PC-9 (cell line): ENCODE results near the gene SPATA7. TPM values are rescaled to one million over a fixed set of nuclear protein-coding genes. Genes with fewer than 3 reads are reported as not detected.
A peak's percentile ranks its signal among the peaks of the same experiment; 100 is the strongest.

Experiments used
- BruUV-seq: library from RNA; stranded (reverse); fragments of 400-500 nt; replicated peaks from 2 replicates; lab custom pipeline; 2021; lab: Mats Ljungman, UMichigan
- CTCF ChIA-PET: fragments of 300-600 bp; sonication (Branson Sonifier 250); formaldehyde crosslinking; loops from one replicate; lab custom pipeline; 2022; ENCODE audit warnings: antibody characterized with exemption; lab: Charles Lee
- POLR2A ChIA-PET: fragments of 300-600 bp; sonication (Branson Sonifier 250); formaldehyde crosslinking; loops from one replicate; lab custom pipeline; 2022; ENCODE audit warnings: antibody characterized with exemption; ENCODE audit not compliant: unreplicated experiment; lab: Charles Lee
- DNase-seq, 2 experiments: peaks; one replicate each; pipeline versions ENCODE4 v3.0.0 to v3.0.0-alpha.2; 2015 to 2022; ENCODE audit warnings: mixed read lengths in 1 of 2
- H2AFZ ChIP-seq: fragments of 200-600 bp; sonication (generic); 2 replicates; pipeline ENCODE4 v1.8.1; 2017; ENCODE audit warnings: antibody characterized with exemption
- H3F3A ChIP-seq: fragments of 200-600 bp; sonication (generic); 2 replicates; pipeline ENCODE4 v1.8.1; 2017; ENCODE audit warnings: antibody characterized with exemption, mild to moderate bottlenecking, low read depth; ENCODE audit not compliant: insufficient read depth
- H3K27ac ChIP-seq: fragments of 200-600 bp; sonication (generic); 2 replicates; pipeline ENCODE4 v1.6.1; 2016; ENCODE audit warnings: mixed run types
- H3K27me3 ChIP-seq: fragments of 200-600 bp; sonication (generic); 2 replicates; pipeline ENCODE4 v1.6.1; 2016; ENCODE audit warnings: low read depth, mixed run types; ENCODE audit not compliant: insufficient read depth
- H3K36me3 ChIP-seq: fragments of 200-600 bp; sonication (generic); 2 replicates; pipeline ENCODE4 v1.6.1; 2016; ENCODE audit warnings: low read depth, mixed run types
- H3K4me1 ChIP-seq: fragments of 200-600 bp; sonication (generic); replicated peaks from 2 replicates; pipeline ENCODE4 v1.6.1; 2016; ENCODE audit warnings: mixed run types; ENCODE audit not compliant: insufficient read depth
- H3K4me2 ChIP-seq: fragments of 200-600 bp; sonication (generic); 2 replicates; pipeline ENCODE4 v1.6.1; 2017; ENCODE audit warnings: mixed run types
- H3K4me3 ChIP-seq: fragments of 200-600 bp; sonication (generic); 2 replicates; pipeline ENCODE4 v1.6.1; 2016; ENCODE audit warnings: mixed run types
- H3K79me2 ChIP-seq: fragments of 200-600 bp; sonication (generic); 2 replicates; pipeline ENCODE4 v1.6.1; 2017; ENCODE audit warnings: low read depth, mixed run types
- H3K9me2 ChIP-seq: fragments of 200-600 bp; sonication (generic); 2 replicates; pipeline ENCODE4 v1.8.1; 2017; ENCODE audit warnings: mild to moderate bottlenecking; ENCODE audit not compliant: insufficient read depth
- H3K9me3 ChIP-seq: fragments of 200-600 bp; sonication (generic); 2 replicates; pipeline ENCODE4 v1.8.1; 2016; ENCODE audit warnings: low read depth; ENCODE audit not compliant: insufficient read depth
- H4K20me1 ChIP-seq: fragments of 200-600 bp; sonication (generic); 2 replicates; pipeline ENCODE4 v1.8.1; 2017; ENCODE audit not compliant: insufficient read depth
- CTCF ChIP-seq: fragments of 200-600 bp; sonication (generic); conservative IDR thresholded peaks from 2 replicates; pipeline ENCODE4 v1.6.1; 2017; ENCODE audit warnings: mixed run types, antibody characterized with exemption, mild to moderate bottlenecking, moderate library complexity
- EZH2 ChIP-seq: fragments of 200-600 bp; sonication (generic); IDR thresholded peaks from 2 replicates; pipeline ENCODE4 v1.8.0; 2017; ENCODE audit warnings: antibody characterized with exemption, low read depth
- intact Hi-C: fragments of 100-400 bp; cut with micrococcal nuclease; formaldehyde crosslinking; loops from one replicate; pipeline ENCODE4 v1.10.0; 2022; ENCODE audit not compliant: unreplicated experiment
- total RNA-seq: library from RNA; stranded (reverse); gene quantifications from 2 replicates; pipeline ENCODE4 v1.2.3, GENCODE V29; 2021

Gene SPATA7
- total RNA-seq, 1 experiment from 2014 or later, result 2.9 TPM

DNA sequence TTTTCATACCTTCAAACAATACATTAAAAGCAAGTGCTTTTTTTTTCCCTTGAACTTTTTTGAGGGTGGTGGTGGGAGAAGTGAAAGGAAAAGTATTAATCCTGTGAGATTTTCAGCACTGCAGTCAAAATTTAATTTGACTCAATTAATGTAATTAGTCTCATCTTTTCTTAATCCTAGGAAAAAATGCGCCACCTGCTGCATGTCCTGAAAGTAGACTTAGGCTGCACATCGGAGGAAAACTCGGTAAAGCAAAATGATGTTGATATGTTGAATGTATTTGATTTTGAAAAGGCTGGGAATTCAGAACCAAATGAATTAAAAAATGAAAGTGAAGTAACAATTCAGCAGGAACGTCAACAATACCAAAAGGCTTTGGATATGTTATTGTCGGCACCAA, 52.2 kb downstream of the SPATA7 start:
- no peaks in the 10 kb centered on the region for H3F3A ChIP-seq
- H3K4me1 ChIP-seq, result no peaks in the 10 kb centered on the region
- intact Hi-C loops, result no loop called here
- no peak overlapping the region for H3K4me3 ChIP-seq
- no peaks in the 10 kb centered on the region for H4K20me1 ChIP-seq
- no peaks in the 10 kb centered on the region for H3K9me3 ChIP-seq
- H3K27me3 ChIP-seq, result no peaks in the 10 kb centered on the region
- ChIA-PET CTCF (no interaction called here), POLR2A (no interaction called here)
- no peaks in the 10 kb centered on the region for H3K36me3 ChIP-seq
- TF ChIP-seq CTCF (0 out of 2 replicates have a peak, but pooled peaks have one; percentile 37), EZH2 (no peak)
- no peak overlapping the region for H3K27ac ChIP-seq
- no peaks in the 10 kb centered on the region for H3K79me2 ChIP-seq
- H2AFZ ChIP-seq, result no peak overlapping the region
- no peak for DNase-seq
- BruUV-seq, result no TSS peak
- H3K9me2 ChIP-seq, result no peaks in the 10 kb centered on the region
- no peak overlapping the region for H3K4me2 ChIP-seq

DNA sequence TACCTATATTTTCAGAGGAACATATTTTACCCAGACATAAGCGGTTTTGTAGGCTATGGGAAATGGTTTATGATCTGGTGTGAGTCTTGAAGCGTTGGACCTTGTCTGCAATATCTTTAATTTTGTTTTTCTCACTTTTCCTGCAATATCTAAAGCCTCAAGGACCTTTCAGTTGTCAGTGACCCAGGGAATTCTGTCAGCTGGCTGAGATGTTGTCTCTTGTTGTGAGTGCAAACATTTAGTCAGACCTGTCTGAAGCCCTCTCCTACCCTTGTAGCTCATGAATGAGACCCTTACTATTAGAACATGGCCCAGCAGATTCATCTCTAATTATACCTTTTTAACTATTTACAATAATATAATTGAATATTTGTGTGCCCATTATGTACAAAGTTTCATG, 53.6 kb downstream of the SPATA7 start:
- CTCF ChIA-PET, result no interaction called here
- no peak overlapping the region for H3K4me2 ChIP-seq
- H3K27me3 ChIP-seq, result no peaks in the 10 kb centered on the region
- POLR2A ChIA-PET, result no interaction called here
- no peaks in the 10 kb centered on the region for H3K9me2 ChIP-seq
- no peaks in the 10 kb centered on the region for H3K79me2 ChIP-seq
- H3K27ac ChIP-seq, result no peak overlapping the region
- no peak for DNase-seq
- H3K4me3 ChIP-seq, result no peak overlapping the region
- H4K20me1 ChIP-seq, result no peaks in the 10 kb centered on the region
- no peak for TF ChIP-seq EZH2
- no peak for TF ChIP-seq CTCF
- H2AFZ ChIP-seq, result no peak overlapping the region
- no peaks in the 10 kb centered on the region for H3K9me3 ChIP-seq
- BruUV-seq, result no TSS peak
- intact Hi-C loops, result no loop called here
- H3F3A ChIP-seq, result no peaks in the 10 kb centered on the region
- H3K4me1 ChIP-seq, result no peaks in the 10 kb centered on the region
- no peaks in the 10 kb centered on the region for H3K36me3 ChIP-seq

GRCh38 chr14:88452231-88452630, 66.8 kb downstream of the SPATA7 start:
- Histone ChIP-seq H2AFZ (no peak overlapping the region), H3K4me2 (no peak overlapping the region), H3K27ac (no peak overlapping the region), H3K79me2 (no peaks in the 10 kb centered on the region), H3K9me2 (no peaks in the 10 kb centered on the region), H3K4me3 (no peak overlapping the region), H3K27me3 (no peaks in the 10 kb centered on the region), H4K20me1 (no peaks in the 10 kb centered on the region), H3K4me1 (no peaks in the 10 kb centered on the region), H3K36me3 (no peaks in the 10 kb centered on the region), H3K9me3 (no peaks in the 10 kb centered on the region), H3F3A (no peaks in the 10 kb centered on the region)
- ChIA-PET POLR2A (no interaction called here), CTCF (no interaction called here)
- TF ChIP-seq EZH2 (no peak), CTCF (no peak)
- intact Hi-C loops, result no loop called here
- DNase-seq, result no peak
- BruUV-seq, result no TSS peak
